ENCODE data around the gene AKAP8. TPM values are rescaled to one million over a fixed set of nuclear protein-coding genes. Genes with fewer than 3 reads are reported as not detected.

AKAP8 gene
- total RNA-seq, 1 experiment from 2014 or later, result 59.5 TPM

DNA sequence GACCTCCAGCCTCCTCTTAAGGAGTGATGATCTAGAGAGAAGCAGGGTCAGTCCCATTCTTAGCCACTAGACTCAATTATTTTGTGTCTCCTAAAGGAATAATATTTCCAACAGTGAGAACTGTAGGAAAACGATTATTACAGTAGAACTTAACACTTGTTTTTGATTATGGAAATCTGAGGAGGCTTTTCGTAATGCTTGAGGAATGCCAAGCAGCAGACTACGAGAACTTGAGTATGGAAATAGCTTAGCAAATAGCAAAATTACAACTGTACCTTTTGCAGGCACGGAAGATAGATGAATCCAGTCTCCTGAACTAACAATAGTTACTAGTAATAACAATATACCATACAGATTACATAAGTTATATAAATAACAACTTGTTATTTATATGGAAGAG, 59.5 kb downstream of the AKAP8 start:
- Histone ChIP-seq H3K4me1 (ENCODE audit: insufficient read depth, low read length) (peaks cover 4% of the 10 kb centered on the region; the same call in 1 of the 2 replicates), H2BK12ac (ENCODE audit: insufficient read length, low read depth, low read length) (no peak overlapping the region), H2AFZ (ENCODE audit: low read length) (no peak overlapping the region), H4K8ac (replicated peaks; ENCODE audit: insufficient read length, low read depth, low read length) (no peak overlapping the region), H3K14ac (ENCODE audit: insufficient read depth, low read length) (no peak overlapping the region), H3K4ac (ENCODE audit: low read depth, low read length) (no peak overlapping the region), H3K27me3 (ENCODE audit: insufficient read depth, low read length) (no peaks in the 10 kb centered on the region), H3K4me2 (ENCODE audit: insufficient read depth, insufficient read length, low read length) (no peak overlapping the region), H3K79me2 (ENCODE audit: insufficient read depth, low read length) (peaks cover 86% of the 10 kb centered on the region), H2BK5ac (ENCODE audit: insufficient read length, low read length) (no peak overlapping the region), H4K5ac (ENCODE audit: insufficient read length, low read depth, low read length) (no peak overlapping the region), H2BK120ac (ENCODE audit: low read depth, low read length, poor library complexity, severe bottlenecking) (no peak overlapping the region), H3K27ac (ENCODE audit: insufficient read length, low read depth, low read length) (no peak overlapping the region), H3K18ac (ENCODE audit: insufficient read length, low read depth, low read length) (no peak overlapping the region), H4K91ac (ENCODE audit: insufficient read length, low read depth, low read length) (no peak overlapping the region), H2BK20ac (ENCODE audit: low read depth, low read length, poor library complexity, severe bottlenecking) (no peak overlapping the region), H2AK5ac (ENCODE audit: insufficient read length, low read length) (no peak overlapping the region), H4K20me1 (ENCODE audit: control insufficient read depth, insufficient read depth, insufficient read length) (peaks cover 5% of the 10 kb centered on the region), H3K9me3 (ENCODE audit: control insufficient read depth, low read depth, low read length) (no peaks in the 10 kb centered on the region), H3K23me2 (ENCODE audit: insufficient read length, low read depth, low read length, poor library complexity, severe bottlenecking) (no peaks in the 10 kb centered on the region), H3K9ac (ENCODE audit: extremely low read depth, insufficient read length, low read length) (no peak overlapping the region), H3K23ac (ENCODE audit: insufficient read length, low read depth, low read length) (no peak overlapping the region), H3K56ac (ENCODE audit: insufficient read length, low read depth, low read length) (no peak overlapping the region), H3K79me1 (ENCODE audit: insufficient read depth, low read depth, low read length, poor library complexity, severe bottlenecking) (no peaks in the 10 kb centered on the region), H2BK15ac (ENCODE audit: low read depth, low read length) (no peak overlapping the region), H3T11ph (ENCODE audit: low read length) (no peak overlapping the region)
- H3K4me1 Mint-ChIP-seq, result peaks cover 64 to 66% of the 10 kb centered on the region in 2 experiments
- no peaks in the 10 kb centered on the region for H3K9me3 Mint-ChIP-seq
- peaks cover 2 to 6% (median 6%) of the 10 kb centered on the region in 3 experiments; a peak in 5 of 7 replicates for H3K36me3 Mint-ChIP-seq (ENCODE audit: insufficient read depth in 1 of 3, low read depth in 3 of 3)
- WGBS (ENCODE audit: extremely low coverage, insufficient read length, low lambda C conversion rate), result no CpG with 5 or more reads among the region's 4 CpGs
- H3K27ac Mint-ChIP-seq, result no peak overlapping the region
- H3K27me3 Mint-ChIP-seq (ENCODE audit: low read depth), result no peaks in the 10 kb centered on the region
- no peak for DNase-seq
- TF ChIP-seq, protein P1, sequence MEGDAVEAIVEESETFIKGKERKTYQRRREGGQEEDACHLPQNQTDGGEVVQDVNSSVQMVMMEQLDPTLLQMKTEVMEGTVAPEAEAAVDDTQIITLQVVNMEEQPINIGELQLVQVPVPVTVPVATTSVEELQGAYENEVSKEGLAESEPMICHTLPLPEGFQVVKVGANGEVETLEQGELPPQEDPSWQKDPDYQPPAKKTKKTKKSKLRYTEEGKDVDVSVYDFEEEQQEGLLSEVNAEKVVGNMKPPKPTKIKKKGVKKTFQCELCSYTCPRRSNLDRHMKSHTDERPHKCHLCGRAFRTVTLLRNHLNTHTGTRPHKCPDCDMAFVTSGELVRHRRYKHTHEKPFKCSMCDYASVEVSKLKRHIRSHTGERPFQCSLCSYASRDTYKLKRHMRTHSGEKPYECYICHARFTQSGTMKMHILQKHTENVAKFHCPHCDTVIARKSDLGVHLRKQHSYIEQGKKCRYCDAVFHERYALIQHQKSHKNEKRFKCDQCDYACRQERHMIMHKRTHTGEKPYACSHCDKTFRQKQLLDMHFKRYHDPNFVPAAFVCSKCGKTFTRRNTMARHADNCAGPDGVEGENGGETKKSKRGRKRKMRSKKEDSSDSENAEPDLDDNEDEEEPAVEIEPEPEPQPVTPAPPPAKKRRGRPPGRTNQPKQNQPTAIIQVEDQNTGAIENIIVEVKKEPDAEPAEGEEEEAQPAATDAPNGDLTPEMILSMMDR (conservative IDR thresholded peaks at IDR 0.05), result no peak
- no peak overlapping the region for H3K4me3 Mint-ChIP-seq
